Panc1 (cell line): ENCODE measurements around the gene ADSS1.

Source experiments
- POLR2AphosphoS5 ChIP-seq: IDR thresholded peaks from 2 replicates; pipeline ENCODE4 v1.6.1; 2012; ENCODE audit warnings: mild to moderate bottlenecking, low read depth, low read length, moderate library complexity
- TF ChIP-seq, protein P1 (sequence below): fragments of 450-650 bp; IDR thresholded peaks from 2 replicates; pipeline ENCODE4 v1.5.1; 2017; ENCODE audit warnings: mild to moderate bottlenecking
- TF ChIP-seq, protein P2 (sequence below), 2 experiments: IDR thresholded peaks; 2 replicates each; pipeline ENCODE4 v1.6.1; 2011 to 2012; ENCODE audit warnings: low read depth in 2 of 2, control low read depth in 1 of 2, low read length in 1 of 2, mild to moderate bottlenecking in 1 of 2, moderate library complexity in 1 of 2; ENCODE audit not compliant: insufficient read depth in 1 of 2

DNA sequence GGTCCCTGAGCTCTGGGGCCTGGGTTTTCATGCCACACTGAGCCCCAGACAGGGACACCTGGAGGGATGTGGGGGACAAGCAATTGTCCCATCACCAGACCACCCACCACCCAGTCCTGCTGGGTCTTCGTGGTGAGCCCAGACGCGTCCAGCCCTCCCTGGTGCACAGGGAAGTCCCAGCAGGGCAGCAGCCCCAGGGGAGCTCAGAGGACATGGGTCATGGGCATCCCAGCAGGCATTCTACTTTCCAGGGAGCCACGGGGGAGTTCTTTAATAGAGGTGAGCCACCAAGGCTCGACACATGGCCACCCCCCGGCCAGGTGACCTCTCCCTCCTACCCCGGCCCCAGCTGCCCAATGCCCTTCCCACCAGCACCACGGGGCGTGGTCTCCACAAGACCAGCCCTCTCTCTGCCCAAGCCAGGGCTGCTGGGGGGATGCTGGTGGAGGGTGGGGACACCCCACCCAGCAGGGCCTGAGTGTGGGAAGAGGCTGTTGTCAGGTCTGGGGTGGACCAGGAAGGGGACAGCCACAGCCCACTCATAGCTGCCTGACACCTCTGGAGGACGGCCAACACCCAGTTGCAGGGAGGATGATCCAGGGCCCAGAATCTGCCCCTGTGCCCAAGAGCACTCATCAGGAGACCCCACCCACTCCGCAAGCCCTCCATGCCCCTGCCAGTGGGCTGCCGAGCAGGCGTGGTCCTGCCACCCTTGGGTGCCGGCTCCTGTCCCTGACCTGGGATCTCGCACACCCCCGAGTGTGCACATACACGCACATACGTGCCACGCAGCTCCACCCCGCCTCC is 57.4 kb downstream of the ADSS1 start:
- TF ChIP-seq, protein P1, sequence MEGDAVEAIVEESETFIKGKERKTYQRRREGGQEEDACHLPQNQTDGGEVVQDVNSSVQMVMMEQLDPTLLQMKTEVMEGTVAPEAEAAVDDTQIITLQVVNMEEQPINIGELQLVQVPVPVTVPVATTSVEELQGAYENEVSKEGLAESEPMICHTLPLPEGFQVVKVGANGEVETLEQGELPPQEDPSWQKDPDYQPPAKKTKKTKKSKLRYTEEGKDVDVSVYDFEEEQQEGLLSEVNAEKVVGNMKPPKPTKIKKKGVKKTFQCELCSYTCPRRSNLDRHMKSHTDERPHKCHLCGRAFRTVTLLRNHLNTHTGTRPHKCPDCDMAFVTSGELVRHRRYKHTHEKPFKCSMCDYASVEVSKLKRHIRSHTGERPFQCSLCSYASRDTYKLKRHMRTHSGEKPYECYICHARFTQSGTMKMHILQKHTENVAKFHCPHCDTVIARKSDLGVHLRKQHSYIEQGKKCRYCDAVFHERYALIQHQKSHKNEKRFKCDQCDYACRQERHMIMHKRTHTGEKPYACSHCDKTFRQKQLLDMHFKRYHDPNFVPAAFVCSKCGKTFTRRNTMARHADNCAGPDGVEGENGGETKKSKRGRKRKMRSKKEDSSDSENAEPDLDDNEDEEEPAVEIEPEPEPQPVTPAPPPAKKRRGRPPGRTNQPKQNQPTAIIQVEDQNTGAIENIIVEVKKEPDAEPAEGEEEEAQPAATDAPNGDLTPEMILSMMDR, result no peak
- TF ChIP-seq POLR2AphosphoS5, result no peak
- TF ChIP-seq, protein P2, sequence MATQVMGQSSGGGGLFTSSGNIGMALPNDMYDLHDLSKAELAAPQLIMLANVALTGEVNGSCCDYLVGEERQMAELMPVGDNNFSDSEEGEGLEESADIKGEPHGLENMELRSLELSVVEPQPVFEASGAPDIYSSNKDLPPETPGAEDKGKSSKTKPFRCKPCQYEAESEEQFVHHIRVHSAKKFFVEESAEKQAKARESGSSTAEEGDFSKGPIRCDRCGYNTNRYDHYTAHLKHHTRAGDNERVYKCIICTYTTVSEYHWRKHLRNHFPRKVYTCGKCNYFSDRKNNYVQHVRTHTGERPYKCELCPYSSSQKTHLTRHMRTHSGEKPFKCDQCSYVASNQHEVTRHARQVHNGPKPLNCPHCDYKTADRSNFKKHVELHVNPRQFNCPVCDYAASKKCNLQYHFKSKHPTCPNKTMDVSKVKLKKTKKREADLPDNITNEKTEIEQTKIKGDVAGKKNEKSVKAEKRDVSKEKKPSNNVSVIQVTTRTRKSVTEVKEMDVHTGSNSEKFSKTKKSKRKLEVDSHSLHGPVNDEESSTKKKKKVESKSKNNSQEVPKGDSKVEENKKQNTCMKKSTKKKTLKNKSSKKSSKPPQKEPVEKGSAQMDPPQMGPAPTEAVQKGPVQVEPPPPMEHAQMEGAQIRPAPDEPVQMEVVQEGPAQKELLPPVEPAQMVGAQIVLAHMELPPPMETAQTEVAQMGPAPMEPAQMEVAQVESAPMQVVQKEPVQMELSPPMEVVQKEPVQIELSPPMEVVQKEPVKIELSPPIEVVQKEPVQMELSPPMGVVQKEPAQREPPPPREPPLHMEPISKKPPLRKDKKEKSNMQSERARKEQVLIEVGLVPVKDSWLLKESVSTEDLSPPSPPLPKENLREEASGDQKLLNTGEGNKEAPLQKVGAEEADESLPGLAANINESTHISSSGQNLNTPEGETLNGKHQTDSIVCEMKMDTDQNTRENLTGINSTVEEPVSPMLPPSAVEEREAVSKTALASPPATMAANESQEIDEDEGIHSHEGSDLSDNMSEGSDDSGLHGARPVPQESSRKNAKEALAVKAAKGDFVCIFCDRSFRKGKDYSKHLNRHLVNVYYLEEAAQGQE (IDR thresholded peaks at IDR 0.05; ENCODE audit: insufficient read depth in 1 of 2, low read depth in 2 of 2, low read length in 1 of 2), result no peak
